IPS-18a (cell line): Measurements from ENCODE around the gene CMSS1.

Experiments used
- H3K27ac ChIP-seq: one replicate; pipeline ENCODE4 v1.5.1; 2013; ENCODE audit warnings: low read length
- H3K27me3 ChIP-seq: one replicate; pipeline ENCODE4 v1.6.1; 2013; ENCODE audit warnings: mild to moderate bottlenecking, low read length; ENCODE audit not compliant: control insufficient read depth, insufficient read depth
- H3K36me3 ChIP-seq: one replicate; pipeline ENCODE4 v1.6.1; 2013; ENCODE audit warnings: low read depth, low read length; ENCODE audit not compliant: control insufficient read depth
- H3K4me1 ChIP-seq: one replicate; pipeline ENCODE4 v1.6.1; 2013; ENCODE audit warnings: low read depth, low read length; ENCODE audit not compliant: control insufficient read depth
- H3K4me3 ChIP-seq: one replicate; pipeline ENCODE4 v1.5.1; 2013; ENCODE audit warnings: low read length
- H3K9ac ChIP-seq: one replicate; pipeline ENCODE4 v1.6.1; 2013; ENCODE audit warnings: mild to moderate bottlenecking, low read length, moderate library complexity
- H3K9me3 ChIP-seq: one replicate; pipeline ENCODE4 v1.6.1; 2013; ENCODE audit warnings: low read depth, low read length; ENCODE audit not compliant: control insufficient read depth

CMSS1 gene

DNA sequence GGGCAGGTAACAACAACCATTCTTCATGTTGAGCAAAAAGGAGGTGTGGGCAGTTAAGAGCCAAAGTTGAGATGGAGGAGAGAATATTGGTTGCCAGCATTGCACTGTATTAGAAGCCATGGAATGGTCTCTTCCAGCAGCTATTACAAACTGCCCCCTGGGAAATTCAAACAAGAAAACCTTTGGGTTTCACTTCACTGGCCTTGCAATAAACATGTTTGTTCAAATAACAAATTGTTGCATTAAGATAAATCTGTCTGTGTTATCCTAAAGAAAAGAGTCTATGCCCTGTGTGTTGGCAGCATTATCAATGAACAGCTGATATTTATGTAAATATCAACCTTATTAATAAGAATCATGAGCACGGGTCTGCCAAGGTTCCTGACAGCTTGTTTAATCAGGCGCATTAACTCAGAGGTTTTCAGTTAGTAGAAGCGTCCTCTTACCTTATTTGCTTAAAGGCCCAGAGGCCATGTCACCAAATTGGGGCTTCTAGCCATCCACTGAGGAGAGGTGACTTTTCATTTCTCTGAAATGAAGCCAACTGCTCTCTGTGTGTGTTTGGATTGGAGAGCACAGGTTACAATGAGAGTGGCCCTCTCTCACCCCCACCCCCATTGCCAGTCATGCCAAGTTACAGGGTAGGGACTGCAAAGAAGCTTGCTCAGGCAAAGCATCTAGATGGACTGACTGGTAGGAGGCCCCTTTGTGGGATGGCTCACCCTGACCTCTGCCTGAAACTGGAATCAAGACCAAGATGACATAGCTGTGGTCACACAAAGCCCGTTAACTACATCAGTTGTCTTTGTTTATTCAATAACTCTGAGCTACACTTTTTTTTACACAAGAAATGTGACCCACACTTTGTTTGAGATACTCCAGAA lies 286.1 kb downstream of the CMSS1 start:
- H3K9ac ChIP-seq, result no peak overlapping the region

DNA sequence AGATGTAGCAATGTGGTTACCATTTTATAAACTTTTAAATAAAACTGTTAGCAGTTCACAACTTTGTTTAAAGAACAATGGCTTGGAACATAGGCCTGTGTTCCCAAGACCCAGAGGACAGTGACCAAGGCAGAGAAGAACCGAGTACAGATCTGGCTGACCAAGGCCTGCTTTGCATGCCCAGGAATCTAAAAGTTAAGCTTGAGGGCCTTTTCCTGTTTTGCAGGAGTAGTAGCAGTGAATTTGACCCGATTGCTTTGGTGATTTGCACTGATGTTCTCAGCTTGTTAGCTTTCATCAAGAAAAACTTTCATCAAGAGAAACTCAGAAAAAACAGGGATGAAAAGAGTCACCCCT lies 286.8 kb downstream of the CMSS1 start:
- Histone ChIP-seq H3K9ac (no peak overlapping the region), H3K36me3 (no peaks in the 10 kb centered on the region), H3K27ac (no peak overlapping the region), H3K9me3 (no peaks in the 10 kb centered on the region), H3K27me3 (no peaks in the 10 kb centered on the region), H3K4me1 (peaks cover 3% of the 10 kb centered on the region), H3K4me3 (no peak overlapping the region)

More for the DNA sequence above, 286.1 kb downstream of the CMSS1 start:
- Histone ChIP-seq H3K27ac (no peak overlapping the region), H3K36me3 (no peaks in the 10 kb centered on the region), H3K4me3 (no peak overlapping the region), H3K4me1 (peaks cover 3% of the 10 kb centered on the region), H3K9me3 (no peaks in the 10 kb centered on the region), H3K27me3 (no peaks in the 10 kb centered on the region)

GRCh38 chr3:100104817-100105413 lies 287.3 kb downstream of the CMSS1 start:
- H3K4me1 ChIP-seq, result peaks cover 3% of the 10 kb centered on the region
- H3K27ac ChIP-seq, result no peak overlapping the region
- no peaks in the 10 kb centered on the region for H3K9me3 ChIP-seq
- H3K4me3 ChIP-seq, result no peak overlapping the region
- no peaks in the 10 kb centered on the region for H3K27me3 ChIP-seq
- H3K36me3 ChIP-seq, result no peaks in the 10 kb centered on the region
- no peak overlapping the region for H3K9ac ChIP-seq

GRCh38 chr3:100105501-100105900 lies 287.8 kb downstream of the CMSS1 start:
- Histone ChIP-seq H3K27me3 (no peaks in the 10 kb centered on the region), H3K9ac (no peak overlapping the region), H3K36me3 (no peaks in the 10 kb centered on the region), H3K4me3 (no peak overlapping the region), H3K4me1 (peaks cover 3% of the 10 kb centered on the region), H3K9me3 (no peaks in the 10 kb centered on the region), H3K27ac (no peak overlapping the region)

- Histone ChIP-seq H3K4me3 (no peak overlapping the region), H3K27ac (no peak overlapping the region), H3K36me3 (no peaks in the 10 kb centered on the region), H3K4me1 (peaks cover 3% of the 10 kb centered on the region), H3K9ac (no peak overlapping the region), H3K27me3 (no peaks in the 10 kb centered on the region), H3K9me3 (no peaks in the 10 kb centered on the region)
These were observed 288.4 kb downstream of the CMSS1 start for GRCh38 chr3:100106094-100106493.

GRCh38 chr3:100106531-100107141 lies 289.0 kb downstream of the CMSS1 start:
- Histone ChIP-seq H3K27ac (no peak overlapping the region), H3K36me3 (no peaks in the 10 kb centered on the region), H3K4me3 (no peak overlapping the region), H3K9ac (no peak overlapping the region), H3K9me3 (no peaks in the 10 kb centered on the region), H3K27me3 (no peaks in the 10 kb centered on the region), H3K4me1 (peaks cover 3% of the 10 kb centered on the region)

DNA sequence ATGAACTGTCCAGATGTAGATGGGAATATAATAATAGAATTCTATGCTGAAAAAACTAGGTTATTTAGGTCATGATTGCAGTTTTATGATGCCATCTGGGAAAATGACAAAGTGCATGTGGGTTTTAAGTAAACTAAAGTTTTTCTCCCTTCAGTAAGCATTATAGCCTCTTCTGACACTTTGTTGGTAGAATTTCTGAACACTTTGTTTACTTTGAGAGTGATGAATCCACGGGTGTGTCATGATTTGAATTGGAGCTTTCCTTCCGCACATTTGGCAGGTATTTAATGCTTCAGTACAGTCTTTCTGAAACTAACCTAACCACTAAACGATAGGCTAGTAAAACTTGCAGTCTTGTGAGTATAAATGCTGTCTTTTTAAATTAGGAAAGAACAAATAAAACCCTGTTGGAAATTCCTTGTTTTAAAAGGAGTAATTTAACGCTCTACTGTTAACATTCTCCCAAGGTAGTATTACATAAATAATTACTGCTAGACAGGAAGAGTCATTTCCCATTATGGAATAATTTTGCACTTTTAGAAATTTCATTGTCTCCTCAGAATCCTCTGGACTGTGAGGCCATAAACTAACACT lies 289.7 kb downstream of the CMSS1 start:
- H3K9me3 ChIP-seq, result no peaks in the 10 kb centered on the region
- H3K36me3 ChIP-seq, result no peaks in the 10 kb centered on the region
- peaks cover 3% of the 10 kb centered on the region for H3K4me1 ChIP-seq
- no peak overlapping the region for H3K9ac ChIP-seq
- H3K4me3 ChIP-seq, result no peak overlapping the region
- no peak overlapping the region for H3K27ac ChIP-seq
- no peaks in the 10 kb centered on the region for H3K27me3 ChIP-seq

- no peaks in the 10 kb centered on the region for H3K36me3 ChIP-seq
- no peak overlapping the region for H3K4me3 ChIP-seq
- no peak overlapping the region for H3K9ac ChIP-seq
- H3K27ac ChIP-seq, result no peak overlapping the region
- peaks cover 3% of the 10 kb centered on the region for H3K4me1 ChIP-seq
- no peaks in the 10 kb centered on the region for H3K9me3 ChIP-seq
- H3K27me3 ChIP-seq, result no peaks in the 10 kb centered on the region
These were observed 290.9 kb downstream of the CMSS1 start for GRCh38 chr3:100108464-100109079.

DNA sequence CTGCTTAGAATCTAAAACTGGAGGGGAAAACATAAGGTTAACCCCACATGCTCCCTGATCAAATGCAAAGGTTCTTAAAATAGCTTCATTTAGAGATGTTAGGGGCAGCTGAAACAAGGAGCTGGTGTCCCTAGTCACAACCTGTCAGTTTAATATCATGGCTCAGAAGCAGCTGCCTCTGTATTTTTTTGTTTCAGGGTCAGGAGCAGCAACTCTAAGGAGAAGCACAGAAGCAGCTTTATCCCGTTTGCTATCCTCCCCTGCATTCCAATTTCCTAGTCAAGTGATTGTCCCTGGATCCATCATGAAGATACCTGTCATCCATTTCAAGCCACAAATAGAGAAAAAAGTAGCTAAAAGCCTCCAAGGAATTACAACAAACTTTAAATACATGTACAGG lies 292.5 kb downstream of the CMSS1 start:
- H3K27me3 ChIP-seq, result no peaks in the 10 kb centered on the region
- no peak overlapping the region for H3K4me3 ChIP-seq
- H3K9ac ChIP-seq, result no peak overlapping the region
- H3K27ac ChIP-seq, result no peak overlapping the region
- H3K4me1 ChIP-seq, result peaks cover 3% of the 10 kb centered on the region
- H3K36me3 ChIP-seq, result no peaks in the 10 kb centered on the region
- H3K9me3 ChIP-seq, result no peaks in the 10 kb centered on the region

DNA sequence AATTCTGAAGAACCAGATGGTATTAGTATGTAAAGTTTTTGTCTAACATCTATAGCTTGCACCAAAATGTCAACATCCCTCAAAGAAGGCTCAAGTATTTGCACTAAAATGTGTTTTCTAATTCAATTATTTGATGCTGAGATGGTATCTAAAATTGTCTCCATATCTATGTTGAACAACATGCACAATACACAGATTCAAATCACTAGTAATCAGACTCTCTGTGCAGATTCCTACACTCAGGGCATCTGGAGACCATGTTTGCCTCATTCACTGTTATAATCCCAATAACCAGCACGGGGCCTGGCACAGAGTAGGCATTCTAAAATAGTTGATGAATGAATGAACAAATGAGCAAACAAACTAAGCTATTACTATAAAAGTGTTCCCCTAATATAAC lies 294.1 kb downstream of the CMSS1 start:
- Histone ChIP-seq H3K4me3 (no peak overlapping the region), H3K27ac (no peak overlapping the region), H3K9ac (no peak overlapping the region), H3K36me3 (no peaks in the 10 kb centered on the region), H3K4me1 (no peaks in the 10 kb centered on the region), H3K9me3 (no peaks in the 10 kb centered on the region), H3K27me3 (no peaks in the 10 kb centered on the region)

GRCh38 chr3:100113723-100114412 lies 296.2 kb downstream of the CMSS1 start:
- no peaks in the 10 kb centered on the region for H3K36me3 ChIP-seq
- no peak overlapping the region for H3K27ac ChIP-seq
- H3K9ac ChIP-seq, result no peak overlapping the region

More at GRCh38 chr3:100113723-100114412, 296.2 kb downstream of the CMSS1 start:
- no peaks in the 10 kb centered on the region for H3K9me3 ChIP-seq
- no peak overlapping the region for H3K4me3 ChIP-seq
- H3K4me1 ChIP-seq, result no peaks in the 10 kb centered on the region
- H3K27me3 ChIP-seq, result no peaks in the 10 kb centered on the region
